ENCODE results near the gene POPDC3.

Gene POPDC3

DNA sequence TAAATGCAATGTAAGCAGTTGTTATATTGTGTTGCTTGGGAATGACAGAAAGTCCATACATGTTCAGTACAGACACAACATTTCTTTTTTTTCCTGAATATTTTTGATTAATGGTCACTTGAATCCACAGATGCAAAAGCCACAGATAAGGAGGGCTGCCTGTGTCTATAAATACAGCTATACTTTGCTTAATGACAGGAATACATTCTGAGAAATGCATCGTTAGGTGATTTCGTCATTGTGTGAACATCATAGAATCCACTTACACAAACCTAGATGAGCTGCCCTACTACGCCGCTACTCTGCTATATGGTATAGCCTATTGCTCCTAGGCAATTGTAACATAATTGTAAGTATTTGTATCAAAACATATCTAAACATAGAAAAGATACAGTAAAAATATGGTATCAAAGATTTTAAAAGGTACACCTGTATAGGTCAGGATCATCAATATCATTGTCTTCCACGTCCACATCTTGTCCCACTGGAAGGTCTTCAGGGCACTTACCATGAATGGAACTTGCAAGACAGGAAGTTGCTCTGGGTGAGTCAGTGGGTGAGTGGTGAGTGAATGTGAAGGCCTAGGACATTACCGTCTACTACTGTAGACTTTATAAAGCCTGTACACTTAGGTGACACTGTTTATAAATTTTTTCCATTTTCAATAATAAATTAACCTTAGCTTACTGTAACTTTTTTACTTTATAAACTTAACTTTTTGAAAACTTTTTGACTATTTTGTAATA, 27.9 kb upstream of the POPDC3 start:
- no peak overlapping the region for H3K4me2 ChIP-seq (ENCODE audit: low read length)
- H3K79me2 ChIP-seq, result no peaks in the 10 kb centered on the region
- no peak overlapping the region for H3K9ac ChIP-seq
- H3K4me3 ChIP-seq (ENCODE audit: low read depth, low read length), result no peak overlapping the region
- TF ChIP-seq, protein P1, sequence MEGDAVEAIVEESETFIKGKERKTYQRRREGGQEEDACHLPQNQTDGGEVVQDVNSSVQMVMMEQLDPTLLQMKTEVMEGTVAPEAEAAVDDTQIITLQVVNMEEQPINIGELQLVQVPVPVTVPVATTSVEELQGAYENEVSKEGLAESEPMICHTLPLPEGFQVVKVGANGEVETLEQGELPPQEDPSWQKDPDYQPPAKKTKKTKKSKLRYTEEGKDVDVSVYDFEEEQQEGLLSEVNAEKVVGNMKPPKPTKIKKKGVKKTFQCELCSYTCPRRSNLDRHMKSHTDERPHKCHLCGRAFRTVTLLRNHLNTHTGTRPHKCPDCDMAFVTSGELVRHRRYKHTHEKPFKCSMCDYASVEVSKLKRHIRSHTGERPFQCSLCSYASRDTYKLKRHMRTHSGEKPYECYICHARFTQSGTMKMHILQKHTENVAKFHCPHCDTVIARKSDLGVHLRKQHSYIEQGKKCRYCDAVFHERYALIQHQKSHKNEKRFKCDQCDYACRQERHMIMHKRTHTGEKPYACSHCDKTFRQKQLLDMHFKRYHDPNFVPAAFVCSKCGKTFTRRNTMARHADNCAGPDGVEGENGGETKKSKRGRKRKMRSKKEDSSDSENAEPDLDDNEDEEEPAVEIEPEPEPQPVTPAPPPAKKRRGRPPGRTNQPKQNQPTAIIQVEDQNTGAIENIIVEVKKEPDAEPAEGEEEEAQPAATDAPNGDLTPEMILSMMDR (IDR thresholded peaks at IDR 0.05), result no peak
- no peaks in the 10 kb centered on the region for H3K9me3 ChIP-seq (ENCODE audit: control insufficient read depth, low read length)
- H3K27ac ChIP-seq, result no peak overlapping the region
- H3K36me3 ChIP-seq (ENCODE audit: control insufficient read depth, insufficient read depth, low read length), result no peaks in the 10 kb centered on the region
- H3K4me1 ChIP-seq, result no peaks in the 10 kb centered on the region
- H3K27me3 ChIP-seq (ENCODE audit: control insufficient read depth, insufficient read depth, low read length), result no peaks in the 10 kb centered on the region
- H2AFZ ChIP-seq, result no peak overlapping the region

DNA sequence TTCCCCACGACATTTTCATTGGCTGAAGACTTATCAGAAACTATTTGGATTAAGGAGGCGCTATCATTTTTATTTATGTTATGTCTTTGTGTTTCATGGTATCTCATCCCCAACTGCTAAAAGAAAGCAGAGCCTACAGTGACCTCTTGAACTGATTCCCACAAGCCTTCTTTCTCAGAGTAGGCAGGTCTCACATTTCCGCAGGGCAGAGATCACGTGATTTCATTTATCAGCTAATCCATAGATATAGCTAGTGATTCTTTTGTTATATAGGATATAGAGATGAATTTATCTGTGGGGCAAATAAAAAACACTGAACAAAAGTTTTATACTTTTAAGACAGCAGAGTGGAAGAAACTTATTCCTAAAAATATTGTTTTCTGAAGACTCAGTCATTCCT, 25.0 kb upstream of the POPDC3 start:
- no peaks in the 10 kb centered on the region for H3K9me3 ChIP-seq (ENCODE audit: control insufficient read depth, low read length)
- no peaks in the 10 kb centered on the region for H3K27me3 ChIP-seq (ENCODE audit: control insufficient read depth, insufficient read depth, low read length)
- no peak overlapping the region for H3K27ac ChIP-seq
- TF ChIP-seq, protein P1 (IDR thresholded peaks at IDR 0.05), result no peak
- no peak overlapping the region for H3K4me2 ChIP-seq (ENCODE audit: low read length)
- no peaks in the 10 kb centered on the region for H3K79me2 ChIP-seq
- no peaks in the 10 kb centered on the region for H3K4me1 ChIP-seq
- H2AFZ ChIP-seq, result no peak overlapping the region
- H3K4me3 ChIP-seq (ENCODE audit: low read depth, low read length), result no peak overlapping the region
- H3K9ac ChIP-seq, result no peak overlapping the region
- H3K36me3 ChIP-seq (ENCODE audit: control insufficient read depth, insufficient read depth, low read length), result no peaks in the 10 kb centered on the region

DNA sequence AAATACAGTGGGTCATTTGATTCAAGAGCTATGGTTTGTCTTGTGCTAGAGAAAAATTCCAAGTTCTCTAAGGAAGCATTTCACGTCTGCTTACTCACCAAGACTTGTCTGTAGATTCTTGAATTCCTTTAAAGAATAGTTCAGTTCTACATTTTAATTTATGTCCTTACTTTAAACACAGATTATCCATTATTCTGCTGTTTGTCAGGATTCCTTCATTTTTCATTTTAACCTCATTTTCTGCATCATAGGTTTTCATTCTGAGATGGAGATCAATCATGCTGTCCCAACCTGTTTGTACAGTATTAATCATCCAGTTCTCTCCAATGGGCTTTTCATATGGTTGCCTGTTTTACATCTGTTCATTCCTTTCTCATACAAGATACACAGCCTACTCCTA, 24.5 kb upstream of the POPDC3 start:
- H3K9ac ChIP-seq, result no peak overlapping the region
- H3K9me3 ChIP-seq (ENCODE audit: control insufficient read depth, low read length), result no peaks in the 10 kb centered on the region
- no peaks in the 10 kb centered on the region for H3K36me3 ChIP-seq (ENCODE audit: control insufficient read depth, insufficient read depth, low read length)
- no peaks in the 10 kb centered on the region for H3K4me1 ChIP-seq
- H3K27ac ChIP-seq, result no peak overlapping the region
- H3K79me2 ChIP-seq, result no peaks in the 10 kb centered on the region
- no peak overlapping the region for H3K4me2 ChIP-seq (ENCODE audit: low read length)
- no peak overlapping the region for H3K4me3 ChIP-seq (ENCODE audit: low read depth, low read length)
- H2AFZ ChIP-seq, result no peak overlapping the region
- TF ChIP-seq, protein P1 (IDR thresholded peaks at IDR 0.05), result no peak
- no peaks in the 10 kb centered on the region for H3K27me3 ChIP-seq (ENCODE audit: control insufficient read depth, insufficient read depth, low read length)

DNA sequence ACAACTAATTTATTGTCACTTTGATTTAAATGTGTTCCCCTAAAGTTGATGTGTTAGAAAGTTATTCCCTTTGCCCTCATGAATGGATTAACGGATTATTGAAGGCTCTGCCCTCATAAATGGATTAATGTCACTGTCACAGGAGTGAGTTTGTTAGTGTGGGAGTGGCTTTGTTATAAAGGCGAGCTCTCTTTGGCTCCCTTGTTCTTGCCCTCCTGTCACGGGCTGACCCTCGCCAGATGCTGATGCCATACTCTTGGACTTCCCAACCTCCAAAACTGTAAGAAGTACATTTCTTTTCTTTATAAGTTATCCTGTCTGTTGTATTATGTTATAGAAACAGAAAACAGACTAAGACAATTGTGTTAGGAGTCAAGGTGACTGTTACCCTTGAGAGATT, 22.7 kb upstream of the POPDC3 start:
- Histone ChIP-seq H3K4me3 (ENCODE audit: low read depth, low read length) (no peak overlapping the region), H3K27ac (no peak overlapping the region), H3K9ac (no peak overlapping the region), H3K4me2 (ENCODE audit: low read length) (no peak overlapping the region), H3K36me3 (ENCODE audit: control insufficient read depth, insufficient read depth, low read length) (no peaks in the 10 kb centered on the region), H2AFZ (no peak overlapping the region), H3K4me1 (no peaks in the 10 kb centered on the region), H3K27me3 (ENCODE audit: control insufficient read depth, insufficient read depth, low read length) (no peaks in the 10 kb centered on the region), H3K9me3 (ENCODE audit: control insufficient read depth, low read length) (peaks cover under 1% of the 10 kb centered on the region), H3K79me2 (no peaks in the 10 kb centered on the region)
- TF ChIP-seq, protein P1 (IDR thresholded peaks at IDR 0.05), result no peak

DNA sequence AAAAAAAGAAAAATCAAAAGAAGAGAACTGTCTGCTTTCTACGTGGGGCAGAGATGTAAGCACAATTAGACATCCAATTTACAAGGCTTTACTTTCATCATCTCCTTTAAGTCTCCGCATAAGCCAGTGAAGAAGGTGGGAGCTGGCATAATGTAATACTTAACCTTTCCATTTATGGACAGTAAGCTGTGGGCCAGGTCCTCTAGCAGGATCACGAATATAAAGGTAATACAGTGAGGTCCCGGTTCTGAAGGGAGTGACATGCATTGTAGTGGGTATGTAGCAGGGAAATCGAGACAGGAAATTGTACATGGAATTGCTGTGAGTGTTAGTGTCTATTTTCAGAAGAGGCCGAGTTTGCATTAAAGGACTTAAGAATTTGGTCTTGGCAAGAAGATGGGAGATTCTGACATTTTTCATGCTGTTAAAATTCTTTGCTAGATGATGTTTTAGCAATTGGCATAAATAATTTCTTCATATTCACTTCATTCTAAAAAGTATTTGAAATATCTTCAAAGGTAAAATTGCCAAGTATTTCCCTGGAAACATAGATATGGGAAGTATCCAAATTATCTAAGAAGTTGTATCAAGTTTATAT, 20.4 kb upstream of the POPDC3 start:
- TF ChIP-seq, protein P1 (IDR thresholded peaks at IDR 0.05), result no peak
- Histone ChIP-seq H3K27ac (no peak overlapping the region), H3K4me3 (ENCODE audit: low read depth, low read length) (no peak overlapping the region), H3K79me2 (no peaks in the 10 kb centered on the region), H3K9ac (no peak overlapping the region), H3K27me3 (ENCODE audit: control insufficient read depth, insufficient read depth, low read length) (no peaks in the 10 kb centered on the region), H3K36me3 (ENCODE audit: control insufficient read depth, insufficient read depth, low read length) (no peaks in the 10 kb centered on the region), H3K4me2 (ENCODE audit: low read length) (no peak overlapping the region), H3K4me1 (no peaks in the 10 kb centered on the region), H2AFZ (no peak overlapping the region), H3K9me3 (ENCODE audit: control insufficient read depth, low read length) (peaks cover 4% of the 10 kb centered on the region)

Data from parathyroid adenoma (tissue), 2 donors.